ENCODE data around the gene USP15.
"Not testable (repeated sequence)": the region's sequence is repeated elsewhere in the genome, so short reads cannot be mapped to it uniquely, and the experiment has no call there.

Gene USP15

DNA sequence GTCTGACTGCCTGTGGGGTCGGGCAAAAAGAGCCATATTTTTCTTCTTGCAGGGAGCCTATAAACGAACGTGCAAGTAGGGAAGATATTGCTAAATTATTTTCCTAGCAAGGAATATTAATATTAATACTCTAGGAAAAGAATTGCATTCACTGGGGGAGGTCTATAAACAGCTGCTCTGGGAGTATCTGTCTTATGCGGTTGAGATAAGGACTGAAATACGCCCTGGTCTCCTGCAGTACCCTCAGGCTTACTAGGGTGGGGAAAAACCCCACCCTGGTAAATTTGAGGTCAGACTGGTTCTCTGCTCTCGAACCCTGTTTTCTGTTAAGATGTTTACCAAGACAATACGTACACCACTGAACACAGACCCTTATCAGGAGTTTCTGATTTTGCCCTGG, 203.0 kb downstream of the USP15 start:
- DNase-seq, result not testable (repeated sequence)

Data from NCI-H345 (cell line).